NT2/D1 (cell line): ENCODE measurements around the gene NME7.

Experiments
- SUZ12 ChIP-seq: IDR thresholded peaks from 2 replicates; pipeline ENCODE4 v1.6.1; 2011; ENCODE audit not compliant: insufficient read length, insufficient read depth; ENCODE audit errors: extremely low read depth
- YY1 ChIP-seq: IDR thresholded peaks from 2 replicates; pipeline ENCODE4 v1.6.1; 2011; ENCODE audit not compliant: insufficient read length, insufficient read depth
- ZNF274 ChIP-seq: IDR thresholded peaks from 2 replicates; pipeline ENCODE4 v1.6.1; 2011; ENCODE audit warnings: mild to moderate bottlenecking, low read depth, low read length

DNA sequence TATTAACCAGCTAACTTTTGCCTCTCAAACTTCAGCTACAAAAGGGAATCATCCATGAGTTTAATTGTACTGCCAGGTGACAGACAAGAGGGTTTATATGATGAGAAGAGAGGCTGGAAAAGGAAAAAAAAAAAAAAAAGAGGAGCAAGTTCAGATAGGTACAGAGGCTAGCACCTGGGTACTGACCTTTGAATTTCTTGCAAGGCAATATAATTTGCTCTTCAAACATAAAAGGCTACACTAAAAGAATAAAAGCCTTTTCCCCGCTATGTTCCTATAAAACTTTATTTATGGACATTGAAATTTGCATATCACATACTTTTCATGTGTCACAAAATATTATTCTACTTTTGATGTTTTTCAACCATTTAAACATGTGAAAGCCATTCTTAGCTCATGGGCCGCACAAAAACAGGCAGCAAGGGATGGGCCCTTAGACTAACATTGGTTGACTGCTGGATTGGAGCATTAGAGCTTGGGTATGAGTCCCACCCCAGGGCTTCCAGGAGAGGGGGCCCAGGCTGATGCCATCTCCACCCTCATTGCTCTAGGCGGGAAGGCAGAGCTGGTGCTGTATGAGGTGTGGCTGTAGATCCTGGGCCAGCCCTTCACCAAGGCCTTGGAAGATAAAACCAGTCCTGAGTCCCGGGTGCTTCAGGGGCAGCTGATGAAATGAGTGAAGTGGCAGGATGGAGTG is 216.8 kb downstream of the NME7 start:
- TF ChIP-seq YY1 (no peak), ZNF274 (no peak), SUZ12 (no peak)
